ENCODE data around the gene FOLR1.
"Not testable (repeated sequence)": the region's sequence is repeated elsewhere in the genome, so short reads cannot be mapped to it uniquely, and the experiment has no call there.

The FOLR1 gene

DNA sequence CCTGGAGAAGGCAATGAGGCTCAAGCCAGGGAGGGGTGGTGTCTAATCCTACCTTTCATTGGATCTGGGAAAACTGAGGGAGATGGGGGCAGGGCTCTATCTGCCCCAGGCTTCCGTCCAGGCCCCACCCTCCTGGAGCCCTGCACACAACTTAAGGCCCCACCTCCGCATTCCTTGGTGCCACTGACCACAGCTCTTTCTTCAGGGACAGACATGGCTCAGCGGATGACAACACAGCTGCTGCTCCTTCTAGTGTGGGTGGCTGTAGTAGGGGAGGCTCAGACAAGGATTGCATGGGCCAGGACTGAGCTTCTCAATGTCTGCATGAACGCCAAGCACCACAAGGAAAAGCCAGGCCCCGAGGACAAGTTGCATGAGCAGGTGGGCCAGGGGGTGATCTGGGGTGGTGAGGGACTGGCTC lies at the start of gene FOLR1:
TSS of gene FOLR1 (plus strand) at position 180 of the 421 bp plus-strand sequence. CDS start at position 214, 34 bp downstream.
- no peaks in the 10 kb centered on the region for H3K36me3 Mint-ChIP-seq (ENCODE audit: low read depth)
- no peak within 1 kb of the TSS for H3K4me3 Mint-ChIP-seq
- H3K27me3 Mint-ChIP-seq: no peaks in the 10 kb centered on the region
- H3K9me3 Mint-ChIP-seq: no peaks in the 10 kb centered on the region
- no peaks in the 10 kb centered on the region for H3K4me1 Mint-ChIP-seq (ENCODE audit: low read depth)
- no peak within 1 kb of the TSS for H3K27ac Mint-ChIP-seq

DNA sequence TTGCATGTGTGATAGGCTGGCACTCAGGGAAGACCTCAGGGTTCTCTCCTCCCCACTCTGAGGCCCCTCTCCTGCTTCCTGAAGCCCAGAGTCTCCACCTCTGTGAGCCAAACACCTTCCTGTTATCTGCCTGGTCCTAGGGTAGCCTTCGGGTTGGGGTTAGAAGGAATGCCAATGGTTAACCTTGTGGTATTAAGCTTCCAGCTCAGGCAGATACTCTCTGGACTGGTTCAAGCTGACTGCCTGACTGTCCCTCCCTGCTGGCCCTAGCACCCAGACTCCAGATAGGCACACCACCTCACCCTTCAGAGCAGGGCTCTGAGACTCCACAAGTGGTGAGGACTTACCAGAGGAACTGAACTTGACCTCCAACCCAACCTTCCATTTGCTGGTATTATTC lies 49.4 kb upstream of the FOLR1 start:
- H3K27ac Mint-ChIP-seq; H3K36me3 Mint-ChIP-seq (ENCODE audit: low read depth); H3K4me3 Mint-ChIP-seq; H3K27me3 Mint-ChIP-seq; H3K9me3 Mint-ChIP-seq: not testable (repeated sequence)
- peaks cover 20% of the 10 kb centered on the region for H3K4me1 Mint-ChIP-seq (ENCODE audit: low read depth)

DNA sequence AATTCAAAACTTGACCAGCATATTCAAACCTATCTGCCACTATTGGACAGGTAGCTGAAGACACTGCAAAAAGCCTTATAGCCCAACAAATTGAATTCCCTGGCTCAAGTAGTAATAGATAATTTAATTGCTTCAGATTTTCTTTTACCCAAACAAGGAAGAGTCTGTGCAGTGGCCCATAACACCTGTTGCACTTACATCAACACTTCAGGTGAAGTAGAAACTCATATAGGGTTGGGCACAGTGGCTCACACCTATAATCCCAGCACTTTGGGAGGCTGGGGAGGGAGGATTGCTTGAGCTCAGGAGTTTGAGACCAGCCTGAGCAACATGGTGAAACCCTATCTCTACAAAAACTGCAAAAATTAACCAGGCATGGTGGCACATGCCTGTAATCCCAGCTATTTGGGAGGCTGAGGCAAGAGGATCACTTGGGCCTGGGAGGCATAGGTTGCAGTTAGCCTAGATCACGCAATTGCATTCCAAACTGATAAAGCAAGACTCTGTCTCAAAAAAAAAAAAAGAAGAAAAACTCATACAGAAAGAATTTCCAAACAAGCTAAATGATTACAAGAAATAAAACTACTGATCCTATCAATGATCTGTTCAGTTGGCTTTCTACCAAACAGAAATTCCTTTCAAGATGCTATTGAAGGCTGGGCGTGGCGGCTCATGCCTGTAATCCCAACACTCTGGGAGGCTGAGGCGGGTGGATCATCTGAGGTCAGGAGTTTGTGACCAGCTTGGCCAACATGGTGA lies 47.0 kb upstream of the FOLR1 start:
- peaks cover under 1% of the 10 kb centered on the region for H3K27me3 Mint-ChIP-seq
- no peaks in the 10 kb centered on the region for H3K9me3 Mint-ChIP-seq
- no peaks in the 10 kb centered on the region for H3K36me3 Mint-ChIP-seq (ENCODE audit: low read depth)
- no peak overlapping the region for H3K27ac Mint-ChIP-seq
- H3K4me1 Mint-ChIP-seq (ENCODE audit: low read depth): peaks cover 17% of the 10 kb centered on the region
- no peak overlapping the region for H3K4me3 Mint-ChIP-seq

DNA sequence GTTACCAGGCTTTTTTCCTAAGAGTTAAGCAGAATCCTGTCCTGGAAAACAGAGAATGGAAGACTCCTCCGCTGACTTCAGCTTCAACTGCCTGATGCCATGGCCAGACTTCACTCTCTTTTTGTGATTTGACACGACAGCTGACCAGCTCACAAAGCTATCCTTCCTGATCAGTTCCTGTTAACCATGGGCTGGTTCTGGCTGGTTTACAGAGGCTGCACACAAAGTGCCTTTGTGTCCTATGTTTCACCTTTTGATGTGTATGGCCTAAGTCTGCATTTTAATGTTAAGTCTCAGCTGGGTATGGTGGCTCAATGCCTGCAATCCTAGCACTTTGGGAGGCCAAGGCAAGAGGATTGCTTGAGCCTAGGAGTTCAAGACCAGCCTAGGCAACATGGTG lies 45.3 kb upstream of the FOLR1 start:
- H3K4me3 Mint-ChIP-seq: no peak overlapping the region
- peaks cover 7% of the 10 kb centered on the region for H3K4me1 Mint-ChIP-seq (ENCODE audit: low read depth)
- H3K36me3 Mint-ChIP-seq (ENCODE audit: low read depth): no peaks in the 10 kb centered on the region
- peaks cover 3% of the 10 kb centered on the region for H3K27me3 Mint-ChIP-seq
- no peak overlapping the region for H3K27ac Mint-ChIP-seq
- no peaks in the 10 kb centered on the region for H3K9me3 Mint-ChIP-seq

DNA sequence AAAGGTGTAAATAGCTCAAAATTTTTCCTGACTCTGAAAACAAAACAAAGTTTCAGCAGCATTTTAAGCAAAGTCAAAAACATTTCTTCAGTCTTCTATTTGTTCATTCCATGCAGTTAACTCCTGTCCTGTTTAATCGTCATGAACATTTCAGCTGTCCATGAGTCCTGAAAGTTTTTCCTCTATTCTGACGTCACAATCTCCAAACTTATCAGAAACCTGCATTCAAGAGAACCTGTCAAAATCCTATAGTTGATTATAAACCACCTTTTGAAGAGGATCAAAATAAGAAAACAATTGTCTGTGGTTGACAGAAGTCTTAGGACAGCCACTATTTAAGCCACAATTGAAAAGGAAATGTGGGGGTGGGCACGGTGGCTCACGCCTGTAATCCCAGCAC lies 41.1 kb upstream of the FOLR1 start:
- H3K27ac Mint-ChIP-seq: no peak overlapping the region
- H3K4me1 Mint-ChIP-seq (ENCODE audit: low read depth): no peaks in the 10 kb centered on the region
- H3K36me3 Mint-ChIP-seq (ENCODE audit: low read depth): no peaks in the 10 kb centered on the region
- H3K9me3 Mint-ChIP-seq: no peaks in the 10 kb centered on the region
- H3K27me3 Mint-ChIP-seq: peaks cover 7% of the 10 kb centered on the region
- no peak overlapping the region for H3K4me3 Mint-ChIP-seq

DNA sequence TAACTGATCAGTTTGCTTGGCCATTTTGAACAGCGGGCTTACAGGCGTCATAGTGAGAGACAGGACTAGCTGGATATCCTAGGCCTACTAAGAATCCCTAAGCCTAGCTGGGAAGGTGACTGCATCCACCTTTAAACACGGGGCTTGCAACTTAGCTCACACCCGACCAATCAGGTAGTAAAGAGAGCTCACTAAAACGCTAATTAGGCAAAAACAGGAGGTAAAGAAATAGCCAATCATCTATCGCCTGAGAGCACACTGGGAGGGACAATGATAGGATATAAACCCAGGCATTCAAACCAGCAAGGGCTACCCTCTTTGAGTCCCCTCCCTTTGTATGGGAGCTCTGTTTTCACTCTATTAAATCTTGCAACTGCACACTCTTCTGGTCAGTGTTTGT lies 38.1 kb upstream of the FOLR1 start:
- H3K27me3 Mint-ChIP-seq; H3K9me3 Mint-ChIP-seq; H3K4me1 Mint-ChIP-seq (ENCODE audit: low read depth); H3K36me3 Mint-ChIP-seq (ENCODE audit: low read depth); H3K4me3 Mint-ChIP-seq; H3K27ac Mint-ChIP-seq: not testable (repeated sequence)

DNA sequence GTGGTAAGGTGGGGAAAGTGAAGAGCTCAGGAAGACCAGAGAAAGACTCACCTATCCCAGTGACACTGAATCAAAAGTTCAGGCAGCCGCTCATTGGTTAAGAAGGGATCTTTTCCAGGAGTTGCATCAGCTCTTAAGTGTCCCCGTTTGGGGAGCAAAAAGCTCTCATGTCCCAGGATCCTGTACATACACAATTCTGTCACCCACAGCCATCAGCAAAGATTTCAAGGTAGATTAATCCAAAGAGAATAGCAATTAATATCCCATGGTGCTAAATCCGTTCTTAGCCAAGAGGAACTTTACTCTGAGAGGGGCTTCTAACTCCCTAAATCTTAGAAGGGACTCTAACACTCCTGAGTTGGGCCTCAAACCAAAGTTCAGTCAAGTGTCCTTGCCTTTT lies 37.1 kb upstream of the FOLR1 start:
- Mint-ChIP-seq H3K9me3 (no peaks in the 10 kb centered on the region), H3K4me1 (ENCODE audit: low read depth) (no peaks in the 10 kb centered on the region), H3K4me3 (no peak overlapping the region), H3K27ac (no peak overlapping the region), H3K27me3 (peaks cover 14% of the 10 kb centered on the region), H3K36me3 (ENCODE audit: low read depth) (no peaks in the 10 kb centered on the region)

DNA sequence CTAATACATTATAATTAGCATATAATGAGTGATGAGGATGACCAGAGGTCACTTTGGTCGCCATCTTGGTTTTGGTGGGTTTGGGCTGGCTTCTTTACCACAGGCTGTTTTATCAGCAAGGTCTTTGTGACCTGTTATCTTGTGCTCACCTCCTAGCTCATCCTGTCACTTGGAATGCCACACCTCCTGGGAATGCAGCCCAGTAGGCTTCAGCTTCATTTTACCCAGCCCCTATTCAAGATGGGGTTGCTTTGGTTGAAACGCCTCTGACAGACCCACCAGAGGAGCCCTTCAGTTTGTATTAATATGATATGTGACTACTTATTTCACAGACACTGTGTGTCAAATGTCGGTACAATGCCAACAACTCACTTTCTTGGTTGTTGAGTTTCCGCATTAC lies 36.2 kb upstream of the FOLR1 start:
- no peaks in the 10 kb centered on the region for H3K9me3 Mint-ChIP-seq
- no peak overlapping the region for H3K4me3 Mint-ChIP-seq
- H3K4me1 Mint-ChIP-seq (ENCODE audit: low read depth): no peaks in the 10 kb centered on the region
- H3K27ac Mint-ChIP-seq: no peak overlapping the region
- no peaks in the 10 kb centered on the region for H3K36me3 Mint-ChIP-seq (ENCODE audit: low read depth)
- peaks cover 18% of the 10 kb centered on the region for H3K27me3 Mint-ChIP-seq

DNA sequence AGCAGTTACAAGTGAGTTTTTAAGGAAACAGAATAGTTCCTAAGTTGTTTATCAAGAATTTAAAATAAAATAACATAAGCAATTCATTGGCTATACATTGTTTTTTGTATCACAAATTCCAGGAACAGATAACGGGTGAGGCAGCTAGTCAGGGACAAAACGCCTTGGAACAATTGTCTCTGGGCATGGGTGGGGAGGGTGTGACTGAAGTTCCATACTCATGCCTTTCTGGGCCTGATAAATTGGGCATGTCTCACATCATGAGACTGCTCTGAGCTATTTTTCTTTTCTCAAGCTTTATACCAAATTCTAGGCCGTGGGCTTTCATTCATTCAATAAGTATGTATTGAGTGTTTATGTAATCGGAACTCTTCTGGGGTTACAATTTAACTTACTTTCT lies 34.8 kb upstream of the FOLR1 start:
- Mint-ChIP-seq H3K27me3 (peaks cover 20% of the 10 kb centered on the region), H3K36me3 (ENCODE audit: low read depth) (no peaks in the 10 kb centered on the region), H3K4me1 (ENCODE audit: low read depth) (no peaks in the 10 kb centered on the region), H3K9me3 (no peaks in the 10 kb centered on the region), H3K4me3 (no peak overlapping the region), H3K27ac (no peak overlapping the region)

DNA sequence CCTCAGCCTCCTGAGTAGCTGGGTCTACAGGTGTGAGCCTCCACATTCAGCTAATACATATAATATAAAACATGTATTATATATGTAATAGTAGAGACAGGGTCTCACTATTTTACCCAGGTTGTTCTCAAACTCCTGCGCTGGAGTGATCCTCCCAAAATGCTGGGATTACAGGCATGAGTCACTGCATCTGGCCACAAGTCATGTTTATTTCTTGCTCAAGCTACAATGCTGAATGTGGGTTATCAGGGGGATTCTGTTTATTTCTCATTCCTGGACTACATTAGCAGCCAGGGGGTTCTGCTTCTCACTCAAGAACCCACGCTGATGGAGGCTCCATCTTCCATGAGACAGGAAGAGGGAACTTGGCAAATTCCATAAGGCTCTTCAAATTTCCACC lies 31.6 kb upstream of the FOLR1 start:
- no peaks in the 10 kb centered on the region for H3K4me1 Mint-ChIP-seq (ENCODE audit: low read depth)
- peaks cover 16% of the 10 kb centered on the region for H3K27me3 Mint-ChIP-seq
- H3K27ac Mint-ChIP-seq: no peak overlapping the region
- no peak overlapping the region for H3K4me3 Mint-ChIP-seq
- H3K36me3 Mint-ChIP-seq (ENCODE audit: low read depth): no peaks in the 10 kb centered on the region
- no peaks in the 10 kb centered on the region for H3K9me3 Mint-ChIP-seq

DNA sequence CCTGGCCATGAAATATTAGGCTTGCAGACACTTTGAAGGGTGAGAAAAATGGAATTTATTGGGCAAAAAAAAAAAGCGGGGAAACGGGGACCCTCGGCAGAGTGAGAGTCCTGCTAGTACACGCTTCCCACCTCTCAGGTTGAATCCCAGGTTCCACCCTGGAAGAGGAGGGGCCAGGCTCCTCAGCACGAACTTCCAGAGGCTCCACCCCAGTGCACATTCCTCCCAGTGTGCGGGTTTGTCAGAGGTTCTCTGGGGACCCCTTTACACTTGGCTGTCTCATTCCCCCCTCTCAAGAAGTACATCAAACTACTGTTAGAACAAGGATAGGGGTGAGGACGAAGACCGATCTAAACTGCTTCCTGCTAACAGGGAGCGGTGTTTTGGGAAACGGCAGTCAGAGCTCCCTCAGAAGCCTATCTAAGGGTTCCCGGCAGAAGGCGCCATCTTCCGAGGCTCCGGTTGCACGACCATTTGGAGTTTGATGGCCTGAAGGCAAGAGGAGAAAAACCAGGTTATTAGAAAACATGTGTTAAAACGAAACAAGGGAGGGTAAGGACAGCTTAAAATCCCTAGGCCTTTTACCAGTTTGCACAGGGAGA lies 28.9 kb upstream of the FOLR1 start:
- H3K27ac Mint-ChIP-seq: no peak overlapping the region
- H3K27me3 Mint-ChIP-seq: peaks cover 20% of the 10 kb centered on the region
- H3K9me3 Mint-ChIP-seq: no peaks in the 10 kb centered on the region
- H3K4me3 Mint-ChIP-seq: no peak overlapping the region
- H3K4me1 Mint-ChIP-seq (ENCODE audit: low read depth): no peaks in the 10 kb centered on the region
- no peaks in the 10 kb centered on the region for H3K36me3 Mint-ChIP-seq (ENCODE audit: low read depth)

DNA sequence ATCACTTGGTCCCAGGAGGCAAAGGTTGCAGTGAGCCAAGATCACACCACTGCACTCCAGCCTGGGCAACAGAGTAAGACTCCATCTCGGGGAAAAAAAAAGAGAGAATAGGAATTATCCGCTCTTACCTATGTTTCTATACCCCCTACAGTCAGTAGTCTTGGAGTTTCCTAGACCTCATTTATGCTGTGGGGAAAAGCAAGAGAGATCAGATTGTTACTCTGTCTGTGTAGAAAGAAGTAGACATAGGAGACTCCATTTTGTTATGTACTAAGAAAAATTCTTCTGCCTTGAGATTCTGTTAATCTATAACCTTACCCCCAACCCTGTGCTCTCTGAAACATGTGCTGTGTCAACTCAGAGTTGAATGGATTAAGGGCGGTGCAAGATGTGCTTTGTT lies 27.8 kb upstream of the FOLR1 start:
- not testable (repeated sequence) for H3K36me3 Mint-ChIP-seq (ENCODE audit: low read depth); H3K4me1 Mint-ChIP-seq (ENCODE audit: low read depth); H3K9me3 Mint-ChIP-seq; H3K4me3 Mint-ChIP-seq; H3K27ac Mint-ChIP-seq
- H3K27me3 Mint-ChIP-seq: peaks cover 18% of the 10 kb centered on the region

DNA sequence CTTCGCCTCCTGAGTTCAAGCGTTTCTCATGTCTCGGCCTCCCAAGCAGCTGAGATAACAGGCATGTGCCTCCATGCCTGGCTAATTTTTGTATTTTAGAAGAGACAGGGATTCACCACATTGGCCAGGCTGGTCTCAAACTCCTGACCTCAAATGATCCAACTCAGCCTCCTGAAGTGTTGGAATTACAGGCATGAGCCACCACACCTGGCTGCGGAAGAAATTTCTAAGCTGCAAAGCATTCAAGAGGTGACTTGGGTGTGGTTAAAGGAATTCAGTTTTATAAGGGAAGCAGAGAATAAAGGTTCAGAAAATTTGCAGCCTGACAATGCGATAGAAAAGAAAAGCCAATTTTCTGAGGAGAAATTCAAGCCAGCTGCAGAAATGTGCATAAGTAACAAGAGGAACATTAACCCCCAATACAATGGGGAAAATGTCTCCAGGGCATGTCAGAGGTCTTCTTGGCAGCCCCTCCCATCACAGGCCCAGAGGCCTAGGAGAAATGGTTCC lies 22.8 kb upstream of the FOLR1 start:
- not testable (repeated sequence) for H3K27me3 Mint-ChIP-seq; H3K27ac Mint-ChIP-seq; H3K4me1 Mint-ChIP-seq (ENCODE audit: low read depth); H3K4me3 Mint-ChIP-seq; H3K9me3 Mint-ChIP-seq; H3K36me3 Mint-ChIP-seq (ENCODE audit: low read depth)

DNA sequence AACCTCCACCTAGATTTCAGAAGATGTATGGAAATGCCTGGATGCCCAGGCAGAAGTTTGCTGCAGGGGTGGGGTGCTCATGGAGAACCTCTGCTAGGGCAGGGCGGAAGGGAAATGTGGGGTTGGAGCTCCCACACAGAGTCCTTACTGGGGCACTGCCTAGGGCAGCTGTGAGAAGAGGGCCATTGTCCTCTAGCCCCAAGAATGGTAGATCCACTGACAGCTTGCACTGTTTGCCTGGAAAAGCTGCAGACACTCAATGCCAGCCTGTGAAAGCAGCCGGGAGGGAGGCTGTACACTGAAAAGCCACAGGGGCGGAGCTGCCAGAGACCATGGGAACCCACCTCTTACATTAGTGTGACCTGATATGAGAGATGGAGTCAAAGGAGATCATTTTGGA lies 22.2 kb upstream of the FOLR1 start:
- not testable (repeated sequence) for H3K4me3 Mint-ChIP-seq; H3K4me1 Mint-ChIP-seq (ENCODE audit: low read depth)

DNA sequence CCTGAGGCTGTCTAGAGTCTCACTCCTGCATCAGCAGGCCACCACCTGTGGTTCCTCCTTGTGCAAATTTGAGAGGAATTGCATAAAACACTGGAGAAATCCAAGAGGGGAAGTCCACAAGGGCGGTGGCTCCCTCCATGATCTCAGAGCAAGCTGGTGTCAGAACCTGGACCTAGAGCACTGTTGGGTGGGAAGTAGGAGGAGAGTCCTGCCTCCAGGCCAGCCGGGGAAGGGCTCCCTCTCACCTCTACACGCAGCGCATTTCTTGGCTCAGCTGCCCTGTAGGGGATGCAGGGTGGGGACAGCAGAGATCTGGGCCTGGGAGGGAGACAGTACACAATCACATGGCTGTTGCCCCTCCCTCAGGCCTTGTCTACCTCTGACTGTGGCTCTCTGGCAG lies 19.9 kb upstream of the FOLR1 start:
- not testable (repeated sequence) for H3K9me3 Mint-ChIP-seq; H3K27me3 Mint-ChIP-seq; H3K4me1 Mint-ChIP-seq (ENCODE audit: low read depth); H3K36me3 Mint-ChIP-seq (ENCODE audit: low read depth); H3K27ac Mint-ChIP-seq; H3K4me3 Mint-ChIP-seq

More for the DNA sequence above, 22.2 kb upstream of the FOLR1 start:
- not testable (repeated sequence) for H3K9me3 Mint-ChIP-seq; H3K27me3 Mint-ChIP-seq; H3K36me3 Mint-ChIP-seq (ENCODE audit: low read depth); H3K27ac Mint-ChIP-seq

DNA sequence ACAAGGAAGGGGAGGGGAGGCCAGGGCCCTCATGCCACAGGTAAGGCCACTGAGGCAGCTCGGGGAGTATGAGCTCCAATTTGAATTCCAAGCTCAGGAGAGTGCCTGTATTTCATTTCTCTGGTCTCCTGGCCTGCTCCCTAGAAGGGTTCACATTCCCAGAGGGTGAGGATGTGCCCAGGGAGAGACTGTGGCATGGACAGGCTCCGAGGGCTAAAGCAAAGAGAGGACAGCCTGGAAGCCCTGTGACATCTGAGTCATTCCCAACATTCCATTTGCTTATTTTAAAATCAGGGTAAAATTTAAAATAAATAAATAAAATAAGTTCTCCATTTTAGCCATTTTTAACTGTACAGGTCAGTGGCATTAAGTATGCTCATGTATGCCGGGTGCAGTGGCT lies 18.6 kb upstream of the FOLR1 start:
- Mint-ChIP-seq H3K27me3 (peaks cover 4% of the 10 kb centered on the region), H3K27ac (no peak overlapping the region), H3K4me1 (ENCODE audit: low read depth) (no peaks in the 10 kb centered on the region), H3K4me3 (no peak overlapping the region), H3K9me3 (no peaks in the 10 kb centered on the region), H3K36me3 (ENCODE audit: low read depth) (no peaks in the 10 kb centered on the region)

Data from stimulated activated naive CD8-positive, alpha-beta T cell treated with anti-CD3 and anti-CD28 coated beads, Interleukin-15, Interleukin-2, amounts not matched to agents 100 ng/mL and 50 ng/mL, for 24 hours (primary cell).